ENCODE results near the gene LAMTOR2.

Gene LAMTOR2

GRCh38 chr1:156101880-156102279 is 47.3 kb downstream of the LAMTOR2 start:
- POLR2A ChIA-PET: interaction anchor here (0.6 to 5.9 kb wide), 3 partner anchors 14 to 36 kb away, joined by 5 to 62 read pairs (median 60); partner anchors contain the start of gene LMNA
- TF ChIP-seq CTCF (IDR thresholded peaks at IDR 0.05; ENCODE audit: insufficient read depth, low read length, missing control alignments): no peak
- CTCF ChIA-PET: interaction anchor here (0.7 to 29.5 kb wide), 5 partner anchors 8 to 127 kb away, joined by 3 to 1837 read pairs (median 15); partner anchors contain the start of genes LMNA, MEX3A and SEMA4A

GRCh38 chr1:156102633-156103511 is 48.3 kb downstream of the LAMTOR2 start:
- CTCF ChIA-PET: interaction anchor here (0.7 to 29.5 kb wide), 5 partner anchors 9 to 126 kb away, joined by 3 to 1837 read pairs (median 15); partner anchors contain the start of genes LMNA, MEX3A and SEMA4A
- DNase-seq (ENCODE audit: low read depth, low spot score): no peak
- peak overlapping the region; percentile 23; the same call in 1 of the 2 replicates for H3K4me3 ChIP-seq (ENCODE audit: low read depth, low read length)
- POLR2A ChIA-PET: interaction anchor here (0.5 to 5.9 kb wide), 11 partner anchors 13 to 131 kb away, joined by 3 to 62 read pairs (median 4); partner anchors contain the start of genes LMNA and MEX3A
- no peak for TF ChIP-seq CTCF (IDR thresholded peaks at IDR 0.05; ENCODE audit: insufficient read depth, low read length, missing control alignments)

More at GRCh38 chr1:156101880-156102279, 47.3 kb downstream of the LAMTOR2 start:
- no peak overlapping the region for H3K4me3 ChIP-seq (ENCODE audit: low read depth, low read length)
- no peak for DNase-seq (ENCODE audit: low read depth, low spot score)

- no peak for DNase-seq (ENCODE audit: low read depth, low spot score)
- ChIA-PET CTCF (interaction anchor here (2.2 to 29.5 kb wide), 3 partner anchors 10 to 123 kb away, joined by 15 to 1837 read pairs (median 147); partner anchors contain the start of genes LMNA and SEMA4A), POLR2A (interaction anchor here (0.5 to 5.9 kb wide), 7 partner anchors 12 to 130 kb away, joined by 3 to 62 read pairs (median 6); partner anchors contain the start of gene LMNA)
These were observed 49.0 kb downstream of the LAMTOR2 start for GRCh38 chr1:156103521-156103947.

GRCh38 chr1:156104065-156104810 is 49.7 kb downstream of the LAMTOR2 start:
- no peak for TF ChIP-seq CTCF (IDR thresholded peaks at IDR 0.05; ENCODE audit: insufficient read depth, low read length, missing control alignments)
- POLR2A ChIA-PET: interaction anchor here (0.8 to 5.9 kb wide), 5 partner anchors 8 to 26 kb away, joined by 4 to 62 read pairs (median 6); partner anchors contain the start of gene LMNA
- CTCF ChIA-PET: interaction anchor here (2.1 to 29.5 kb wide), 4 partner anchors 11 to 122 kb away, joined by 10 to 1837 read pairs (median 81); partner anchors contain the start of genes LMNA and SEMA4A
- DNase-seq (ENCODE audit: low read depth, low spot score): no peak
- peak overlapping the region; percentile 29 for H3K4me3 ChIP-seq (ENCODE audit: low read depth, low read length)

More at GRCh38 chr1:156103521-156103947, 49.0 kb downstream of the LAMTOR2 start:
- H3K4me3 ChIP-seq (ENCODE audit: low read depth, low read length): peak overlapping the region; percentile 29
- no peak for TF ChIP-seq CTCF (IDR thresholded peaks at IDR 0.05; ENCODE audit: insufficient read depth, low read length, missing control alignments)

- CTCF ChIA-PET: interaction anchor here (2.1 to 29.5 kb wide), 3 partner anchors 11 to 120 kb away, joined by 10 to 1837 read pairs (median 147); partner anchors contain the start of genes LMNA and SEMA4A
- POLR2A ChIA-PET: interaction anchor here (1.1 to 5.9 kb wide), 3 partner anchors 11 to 25 kb away, joined by 4 to 62 read pairs (median 60); partner anchors contain the start of gene LMNA
- TF ChIP-seq CTCF (IDR thresholded peaks at IDR 0.05; ENCODE audit: insufficient read depth, low read length, missing control alignments): no peak
- no peak for DNase-seq (ENCODE audit: low read depth, low spot score)
- peak overlapping the region; percentile 21 for H3K4me3 ChIP-seq (ENCODE audit: low read depth, low read length)
These were observed 50.6 kb downstream of the LAMTOR2 start for GRCh38 chr1:156104861-156105832.

Data from AG04449 (cell line).